NAMALWA (cell line): ENCODE results near the gene IRF1.

Experiments used
- DNase-seq: peaks from one replicate; pipeline ENCODE4 v3.0.0-alpha.2; 2015; ENCODE audit warnings: low spot score

The IRF1 gene

GRCh38 chr5:132461569-132462070 lies 29.0 kb downstream of the IRF1 start:
- no peak for DNase-seq

GRCh38 chr5:132460846-132461568 lies 29.6 kb downstream of the IRF1 start:
- DNase-seq, result no peak

DNA sequence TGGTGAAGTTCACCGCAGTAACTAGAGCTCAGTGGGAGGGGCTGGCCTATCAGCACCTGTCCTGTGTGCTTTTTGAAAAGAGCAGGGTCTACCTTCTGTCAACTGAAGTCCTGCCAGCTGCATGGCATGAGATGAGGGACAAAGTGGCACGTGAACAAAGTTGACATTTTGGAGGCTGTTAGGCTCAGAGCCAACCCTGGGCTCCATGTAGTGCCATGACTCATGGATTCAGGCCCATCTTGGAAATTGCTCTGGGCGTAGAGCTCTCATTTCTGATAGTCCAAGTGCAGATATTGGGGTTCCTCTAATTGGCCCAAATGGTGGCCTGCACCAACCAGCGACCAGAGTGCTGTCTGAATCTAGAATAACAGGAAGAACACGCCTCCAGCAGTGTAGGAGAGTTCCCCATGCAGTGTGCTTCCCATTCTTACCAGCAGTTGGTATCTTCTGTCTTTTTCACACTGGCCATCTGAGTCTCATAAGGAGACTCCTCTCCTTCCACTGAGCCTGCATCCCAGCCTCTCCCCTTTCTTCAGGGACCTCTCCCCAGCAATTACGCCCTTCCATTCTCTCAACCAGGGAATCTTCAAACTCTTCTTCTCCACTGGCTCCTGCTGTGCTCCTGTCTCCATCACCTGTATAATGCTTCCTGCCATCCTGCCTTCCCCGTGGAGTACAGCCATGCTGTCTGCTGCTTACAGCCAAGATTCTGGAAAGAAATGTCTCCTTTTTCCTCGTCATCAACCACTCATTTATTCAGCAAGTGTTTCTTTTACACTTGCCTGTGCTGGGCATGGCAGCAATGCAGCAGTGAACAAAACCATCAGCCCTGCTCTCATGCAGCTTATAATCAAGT lies 30.4 kb downstream of the IRF1 start:
- peak; percentile 51 for DNase-seq

GRCh38 chr5:132459031-132459982 lies 31.3 kb downstream of the IRF1 start:
- DNase-seq, result peak; percentile 53

DNA sequence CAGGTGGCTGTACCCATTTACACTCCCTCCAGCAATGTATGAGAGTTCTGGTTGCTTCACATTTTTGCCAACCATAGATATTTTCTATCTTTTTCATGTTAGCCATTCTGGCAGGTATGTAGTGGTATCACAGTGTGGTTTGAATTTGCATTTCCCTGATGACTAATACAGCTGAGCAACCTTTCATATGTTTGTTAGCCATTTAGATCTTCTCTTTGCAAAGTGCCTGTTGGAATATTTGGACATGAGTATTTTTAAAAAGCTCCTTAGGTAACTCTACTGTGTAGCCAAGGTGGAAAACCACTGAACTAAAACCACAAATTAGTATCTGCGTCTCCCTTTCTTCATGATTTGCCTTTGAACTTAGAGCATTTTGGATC lies 31.9 kb downstream of the IRF1 start:
- peak; percentile 54 for DNase-seq

DNA sequence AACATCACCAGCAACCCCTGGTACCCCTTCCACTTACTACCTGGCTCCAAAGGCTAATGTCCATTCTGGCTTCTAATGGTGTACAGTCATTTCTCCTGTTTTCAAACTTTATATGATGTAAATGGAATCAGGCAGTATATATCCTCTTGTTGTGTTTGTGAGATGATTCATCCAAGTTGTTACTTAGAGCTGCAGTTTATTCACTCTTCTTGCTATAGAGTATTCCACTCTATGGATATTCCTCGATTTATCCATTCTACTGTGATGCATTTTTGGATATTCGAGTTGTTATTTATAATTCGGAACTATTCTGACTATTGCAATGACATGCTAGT lies 32.4 kb downstream of the IRF1 start:
- peak; percentile 35 for DNase-seq

DNA sequence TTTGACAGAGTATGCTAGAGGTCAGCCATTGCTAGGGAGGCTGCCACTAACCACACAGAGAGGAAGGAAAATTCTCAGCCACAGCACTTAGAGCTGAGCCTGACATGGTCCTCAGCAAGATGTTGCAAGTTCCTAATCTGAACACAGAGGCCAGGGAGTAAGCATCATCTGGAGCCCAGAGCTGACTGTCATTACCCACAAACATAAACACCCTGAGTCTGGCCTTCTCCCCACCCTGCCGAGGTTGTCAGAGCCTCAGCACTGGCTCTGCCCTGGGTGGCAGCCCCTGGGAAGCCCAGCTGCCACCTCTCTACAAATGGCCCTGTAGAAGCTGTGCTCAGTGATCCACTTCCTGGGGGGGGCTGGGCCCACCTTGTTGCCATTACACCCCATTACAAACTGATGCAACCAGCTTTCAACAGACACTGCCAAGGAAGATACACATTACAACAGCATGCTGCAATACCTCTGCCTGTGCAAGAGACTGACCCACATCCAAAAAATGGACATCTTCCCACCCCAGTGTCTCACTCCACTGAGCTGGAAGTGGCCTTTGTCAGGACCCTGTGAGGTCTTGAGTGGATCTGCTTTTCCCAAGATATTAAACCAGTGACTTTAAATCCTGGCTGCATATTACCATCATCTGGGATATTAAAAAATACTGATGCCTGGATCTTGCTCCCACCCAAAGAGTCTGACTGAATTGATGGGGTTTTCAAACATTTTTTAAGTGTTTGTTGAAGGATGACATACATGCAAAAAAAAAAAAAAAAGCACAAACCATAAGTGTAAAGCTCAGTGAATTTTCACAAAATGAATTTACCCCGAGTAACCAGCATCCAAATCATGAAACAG lies 33.0 kb downstream of the IRF1 start:
- DNase-seq, result peak; percentile 74

DNA sequence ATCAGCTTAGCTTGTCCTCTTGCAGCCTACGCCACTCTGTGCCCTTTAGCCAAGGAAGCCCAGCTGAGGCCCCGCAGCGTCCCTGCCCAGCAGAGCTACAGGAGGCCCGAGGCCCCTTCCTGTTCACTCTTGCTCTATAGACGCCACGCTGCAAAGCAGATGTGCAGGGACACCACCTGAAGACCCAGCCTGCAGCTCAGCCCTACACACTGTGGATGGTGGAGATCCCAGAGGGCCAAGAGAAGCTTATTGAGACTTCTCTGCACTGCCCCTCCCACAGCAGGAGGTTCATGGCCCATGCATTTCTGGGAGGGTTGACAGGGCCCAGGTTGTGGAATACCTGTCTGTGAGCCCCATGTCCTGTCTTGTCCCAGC lies 33.6 kb downstream of the IRF1 start:
- peak; percentile 77 for DNase-seq

DNA sequence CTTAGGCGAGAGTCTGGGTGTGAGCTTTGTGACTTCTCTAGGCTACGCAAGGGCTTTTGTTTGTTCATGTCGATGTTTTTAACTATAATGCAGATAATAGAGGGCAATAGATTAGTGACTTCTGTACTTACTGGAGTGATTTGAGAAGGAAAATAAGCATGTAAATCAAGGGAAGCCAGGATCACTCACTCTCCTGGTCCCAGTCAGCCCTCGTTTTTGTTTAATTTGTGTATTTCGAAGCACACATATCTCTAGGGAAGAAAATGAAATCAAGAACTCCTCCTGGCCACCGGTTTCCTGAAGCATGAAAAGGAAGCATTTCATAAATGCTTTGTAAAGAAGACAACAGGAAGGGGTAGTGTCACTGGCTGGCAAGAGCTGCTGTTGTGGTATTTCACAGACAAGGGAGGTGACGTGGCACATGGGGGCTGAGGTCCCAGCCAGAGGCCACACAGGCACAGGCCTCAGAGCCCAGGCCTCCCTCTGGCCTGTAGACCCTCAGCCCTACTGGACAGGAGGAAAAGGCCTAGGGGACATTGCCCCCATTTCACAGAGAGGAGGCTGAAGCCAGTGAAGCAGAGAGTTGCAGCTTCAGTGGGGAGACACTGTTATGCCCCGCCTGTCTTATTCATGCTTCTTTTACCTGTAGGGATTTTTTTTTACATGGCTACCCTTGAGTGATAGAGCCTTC lies 34.1 kb downstream of the IRF1 start:
- DNase-seq, result peak; percentile 85

DNA sequence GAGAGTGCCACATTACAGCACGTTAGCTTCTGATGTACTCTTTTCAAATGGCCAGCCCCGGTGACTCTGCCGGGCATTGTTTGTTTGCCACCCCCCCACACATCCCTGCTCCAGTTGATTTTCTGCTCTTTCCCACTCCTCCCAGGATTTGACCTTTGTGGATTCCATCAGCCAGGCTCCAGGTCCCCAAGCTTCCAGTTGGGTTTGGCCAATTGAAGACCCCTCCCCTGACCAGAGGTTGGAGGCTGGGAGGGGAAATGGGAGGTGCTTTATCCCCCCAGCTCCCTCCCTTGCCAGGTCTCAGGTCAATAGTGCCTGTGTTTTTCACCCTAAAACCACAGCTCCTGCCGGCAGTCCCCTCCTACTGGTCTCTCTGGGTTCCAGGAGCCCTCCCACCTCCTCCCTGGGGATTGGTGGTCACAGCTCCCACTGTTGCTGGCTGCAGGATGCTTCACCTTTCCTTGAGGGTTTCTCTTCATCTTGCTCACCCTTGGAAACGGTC lies 34.9 kb downstream of the IRF1 start:
- DNase-seq, result no peak

- no peak for DNase-seq
These were observed 36.2 kb downstream of the IRF1 start for GRCh38 chr5:132454361-132454760.

DNA sequence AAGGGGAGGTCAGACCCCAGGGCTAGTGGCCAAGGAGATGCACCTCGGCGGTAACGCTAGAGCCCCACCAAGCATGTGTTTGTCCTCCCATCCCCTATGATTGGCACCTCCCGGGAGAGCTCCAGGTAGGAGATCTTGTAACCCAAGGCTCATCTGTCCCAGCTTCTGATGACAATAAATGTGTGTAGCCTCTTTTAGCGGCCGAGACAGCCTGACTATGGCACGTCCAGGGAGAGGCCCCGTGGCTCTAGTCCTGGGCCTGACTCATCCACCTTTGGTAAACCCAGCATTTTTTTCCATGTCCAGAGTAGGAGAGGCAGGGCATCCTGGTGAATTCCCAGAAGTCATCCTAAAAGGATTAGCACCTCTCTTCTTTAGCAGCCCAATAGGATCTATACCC lies 39.2 kb downstream of the IRF1 start:
- DNase-seq, result no peak

DNA sequence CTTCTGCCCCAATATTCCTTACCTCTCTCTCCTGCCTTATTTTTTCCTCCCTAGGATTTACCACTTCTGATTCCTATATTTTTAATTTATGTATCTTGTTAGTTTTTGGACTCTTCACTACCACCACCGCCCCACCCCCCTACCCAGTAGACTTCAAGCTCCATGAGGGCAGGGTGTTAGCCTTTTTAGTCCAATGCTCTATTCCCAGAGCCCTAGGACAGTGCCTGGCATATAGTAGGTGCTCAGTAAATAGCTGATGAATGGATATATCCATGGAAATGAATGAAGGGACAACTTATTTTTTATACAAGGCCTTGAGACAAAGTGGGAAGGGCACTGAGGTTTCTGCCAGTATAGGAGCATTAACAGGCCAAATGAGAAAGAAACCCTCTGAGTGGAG lies 41.5 kb downstream of the IRF1 start:
- DNase-seq, result no peak

DNA sequence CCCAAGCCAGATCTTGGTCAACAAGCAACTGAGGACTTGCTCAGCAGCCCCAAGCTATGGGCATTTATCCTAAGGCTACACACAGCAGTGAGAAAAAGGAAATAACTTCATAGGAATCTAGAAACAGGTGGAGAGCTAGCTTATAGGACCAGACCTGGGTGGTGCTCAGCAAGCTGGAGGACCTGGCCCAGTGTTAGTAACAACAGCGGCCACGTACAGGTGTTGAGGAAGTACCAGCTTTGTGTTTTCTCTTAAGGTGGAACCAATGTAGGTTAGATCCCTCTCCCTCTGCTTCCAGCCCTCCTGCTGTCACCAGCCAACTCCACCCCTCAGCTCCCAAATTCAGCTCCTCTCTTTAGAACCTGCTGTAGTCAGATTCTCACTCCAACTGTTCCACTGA lies 43.4 kb downstream of the IRF1 start:
- no peak for DNase-seq

DNA sequence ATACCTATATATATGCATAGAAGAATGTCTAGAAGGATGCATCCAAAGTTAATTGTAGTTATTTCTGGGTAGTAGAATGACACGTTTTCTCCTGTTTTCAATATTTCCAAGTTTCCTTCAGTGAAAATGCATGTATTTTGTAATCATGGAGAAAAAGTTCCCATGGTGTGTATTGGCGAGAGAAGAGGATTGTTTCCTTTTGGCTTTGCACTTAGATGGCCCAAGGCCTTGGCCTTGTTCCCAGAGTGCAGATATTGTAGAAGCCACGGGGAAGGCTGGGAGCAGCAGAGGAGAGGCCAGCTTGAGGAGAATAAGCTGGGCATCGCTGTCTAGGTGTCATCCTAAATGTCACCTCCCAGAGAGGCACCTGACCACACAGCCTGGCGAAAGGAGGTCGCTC lies 44.0 kb downstream of the IRF1 start:
- no peak for DNase-seq

- DNase-seq, result no peak
These were observed 44.6 kb downstream of the IRF1 start for GRCh38 chr5:132445930-132446329.

GRCh38 chr5:132445640-132445923 lies 45.0 kb downstream of the IRF1 start:
- no peak for DNase-seq

DNA sequence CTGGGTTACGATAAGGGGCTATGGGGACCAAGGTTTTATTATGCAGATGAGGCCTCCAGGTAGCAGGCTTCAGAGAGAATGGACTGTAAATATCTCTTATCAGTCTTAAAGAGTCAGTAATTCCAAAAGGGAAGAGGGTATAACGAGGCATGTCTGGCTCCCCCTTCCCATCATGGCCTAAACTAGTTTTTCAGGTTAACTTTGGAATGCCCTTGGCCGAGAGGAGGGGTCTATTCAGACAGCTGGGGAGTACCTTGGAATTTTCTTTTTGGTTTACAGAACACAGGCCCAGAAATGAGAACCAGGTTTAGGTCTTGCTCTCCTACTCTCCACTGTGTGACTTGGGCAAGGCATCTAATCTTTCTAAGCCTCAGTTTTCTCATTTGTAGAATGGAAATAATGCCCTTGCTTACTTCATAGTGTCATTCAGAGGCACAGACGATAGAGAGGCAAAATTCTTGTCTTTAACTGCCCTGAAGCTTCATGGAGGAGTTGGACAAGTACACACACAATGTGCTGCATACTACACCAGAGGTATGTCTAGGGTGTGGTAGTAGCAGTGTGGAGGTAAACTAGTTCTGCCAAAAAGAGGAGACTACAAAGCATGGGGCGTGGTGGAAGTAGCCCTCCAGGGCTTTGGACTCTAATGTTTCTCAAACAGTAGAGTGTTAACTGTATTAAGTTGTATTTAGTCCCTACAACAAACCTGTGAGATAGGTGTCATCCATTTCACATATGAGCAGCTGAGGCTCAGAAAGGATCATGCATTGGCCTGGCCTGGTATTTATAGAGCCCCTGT lies 45.5 kb downstream of the IRF1 start:
- DNase-seq, result no peak

- no peak for DNase-seq
These were observed 46.5 kb downstream of the IRF1 start for GRCh38 chr5:132444061-132444460.

DNA sequence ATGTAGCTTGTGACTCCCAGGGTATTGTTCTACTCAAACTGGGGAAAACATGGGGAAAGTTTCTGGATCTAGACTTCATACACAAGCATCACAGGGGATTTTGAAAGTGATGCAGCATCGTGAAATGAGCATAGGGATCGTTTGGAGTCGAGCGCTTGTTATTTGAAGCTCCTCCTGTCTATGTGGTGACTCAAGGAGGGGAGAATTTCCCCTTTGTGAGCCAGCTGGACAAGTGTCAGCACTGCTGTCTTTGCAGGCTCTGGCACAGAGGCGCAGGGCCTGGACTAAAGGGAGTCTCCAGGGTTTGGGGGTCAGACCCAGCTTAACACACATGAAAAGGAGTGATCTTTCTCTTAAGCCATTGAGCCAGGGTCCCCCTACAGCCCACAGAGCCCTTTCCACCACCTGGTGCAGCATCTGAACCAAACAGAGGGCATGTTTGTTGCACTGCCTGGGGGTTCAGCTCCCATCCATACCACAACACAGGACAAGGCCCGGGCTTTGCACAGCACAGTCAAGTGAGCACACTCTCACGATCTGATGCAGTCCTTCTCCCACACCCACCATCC lies 51.0 kb downstream of the IRF1 start:
- DNase-seq, result no peak
